ENCODE data around the gene PLLP. TPM values are rescaled to one million over a fixed set of nuclear protein-coding genes. Genes with fewer than 3 reads are reported as not detected.

Gene PLLP
- total RNA-seq, 1 donor from 2014 or later = 44.0 TPM

- intact Hi-C loops (cut with DNase I) = no loop called here
- no peaks in the 10 kb centered on the region for H3K36me3 ChIP-seq
- TF ChIP-seq CTCF (IDR thresholded peaks at IDR 0.05) (no peak), POLR2AphosphoS5 (IDR thresholded peaks at IDR 0.05; ENCODE audit: insufficient read depth in 1 of 2, low read depth in 1 of 2) (no peak), POLR2A (IDR thresholded peaks at IDR 0.05) (no peak)
- H3K4me1 ChIP-seq = peaks cover 60% of the 10 kb centered on the region
- H3K27me3 ChIP-seq = no peaks in the 10 kb centered on the region
- H3K9me3 ChIP-seq = no peaks in the 10 kb centered on the region
- no peak for DNase-seq (ENCODE audit: extremely low spot score in 2 of 2)
- no peak overlapping the region for H3K4me3 ChIP-seq
- peak overlapping the region; percentile 70 for H3K27ac ChIP-seq
These were observed 20.1 kb downstream of the PLLP start for GRCh38 chr16:57264381-57264780.

GRCh38 chr16:57263541-57264351 is 20.7 kb downstream of the PLLP start:
- Histone ChIP-seq H3K9me3 (no peaks in the 10 kb centered on the region), H3K27ac (peak overlapping the region; percentile 70), H3K4me1 (peaks cover 60% of the 10 kb centered on the region), H3K36me3 (no peaks in the 10 kb centered on the region), H3K4me3 (no peak overlapping the region), H3K27me3 (no peaks in the 10 kb centered on the region)
- intact Hi-C loops (cut with DNase I) = no loop called here
- TF ChIP-seq POLR2AphosphoS5 (IDR thresholded peaks at IDR 0.05; ENCODE audit: insufficient read depth in 1 of 2, low read depth in 1 of 2) (no peak), POLR2A (IDR thresholded peaks at IDR 0.05) (no peak), CTCF (IDR thresholded peaks at IDR 0.05) (no peak)
- DNase-seq (ENCODE audit: extremely low spot score in 2 of 2) = no peak

- Histone ChIP-seq H3K36me3 (no peaks in the 10 kb centered on the region), H3K4me1 (peaks cover 54% of the 10 kb centered on the region)
- no peak for DNase-seq (ENCODE audit: extremely low spot score in 2 of 2)
These were observed 21.5 kb downstream of the PLLP start for GRCh38 chr16:57262841-57263540.

GRCh38 chr16:57261806-57262205 is 22.7 kb downstream of the PLLP start:
- Histone ChIP-seq H3K4me1 (peaks cover 49% of the 10 kb centered on the region), H3K27ac (peak overlapping the region; percentile 69), H3K36me3 (no peaks in the 10 kb centered on the region), H3K27me3 (no peaks in the 10 kb centered on the region), H3K4me3 (no peak overlapping the region), H3K9me3 (no peaks in the 10 kb centered on the region)
- TF ChIP-seq CTCF (IDR thresholded peaks at IDR 0.05) (no peak), POLR2AphosphoS5 (IDR thresholded peaks at IDR 0.05; ENCODE audit: insufficient read depth in 1 of 2, low read depth in 1 of 2) (no peak), POLR2A (IDR thresholded peaks at IDR 0.05) (no peak)
- intact Hi-C loops (cut with DNase I) = no loop called here
- DNase-seq (ENCODE audit: extremely low spot score in 2 of 2) = no peak

More at GRCh38 chr16:57262841-57263540, 21.5 kb downstream of the PLLP start:
- peak overlapping the region; percentile 53 for H3K27ac ChIP-seq
- TF ChIP-seq POLR2A (IDR thresholded peaks at IDR 0.05) = no peak
- TF ChIP-seq POLR2AphosphoS5 (IDR thresholded peaks at IDR 0.05; ENCODE audit: insufficient read depth in 1 of 2, low read depth in 1 of 2) = no peak
- TF ChIP-seq CTCF (IDR thresholded peaks at IDR 0.05) = no peak
- no peaks in the 10 kb centered on the region for H3K27me3 ChIP-seq
- H3K9me3 ChIP-seq = no peaks in the 10 kb centered on the region
- intact Hi-C loops (cut with DNase I) = no loop called here
- no peak overlapping the region for H3K4me3 ChIP-seq
